ENCODE results near the gene SELENOO. TPM values are rescaled to one million over a fixed set of nuclear protein-coding genes. Genes with fewer than 3 reads are reported as not detected.
A peak's percentile ranks its signal among the peaks of the same experiment; 100 is the strongest.

Gene SELENOO
- total RNA-seq, 2 experiments from 2014 or later: 34.0 to 44.2 TPM

DNA sequence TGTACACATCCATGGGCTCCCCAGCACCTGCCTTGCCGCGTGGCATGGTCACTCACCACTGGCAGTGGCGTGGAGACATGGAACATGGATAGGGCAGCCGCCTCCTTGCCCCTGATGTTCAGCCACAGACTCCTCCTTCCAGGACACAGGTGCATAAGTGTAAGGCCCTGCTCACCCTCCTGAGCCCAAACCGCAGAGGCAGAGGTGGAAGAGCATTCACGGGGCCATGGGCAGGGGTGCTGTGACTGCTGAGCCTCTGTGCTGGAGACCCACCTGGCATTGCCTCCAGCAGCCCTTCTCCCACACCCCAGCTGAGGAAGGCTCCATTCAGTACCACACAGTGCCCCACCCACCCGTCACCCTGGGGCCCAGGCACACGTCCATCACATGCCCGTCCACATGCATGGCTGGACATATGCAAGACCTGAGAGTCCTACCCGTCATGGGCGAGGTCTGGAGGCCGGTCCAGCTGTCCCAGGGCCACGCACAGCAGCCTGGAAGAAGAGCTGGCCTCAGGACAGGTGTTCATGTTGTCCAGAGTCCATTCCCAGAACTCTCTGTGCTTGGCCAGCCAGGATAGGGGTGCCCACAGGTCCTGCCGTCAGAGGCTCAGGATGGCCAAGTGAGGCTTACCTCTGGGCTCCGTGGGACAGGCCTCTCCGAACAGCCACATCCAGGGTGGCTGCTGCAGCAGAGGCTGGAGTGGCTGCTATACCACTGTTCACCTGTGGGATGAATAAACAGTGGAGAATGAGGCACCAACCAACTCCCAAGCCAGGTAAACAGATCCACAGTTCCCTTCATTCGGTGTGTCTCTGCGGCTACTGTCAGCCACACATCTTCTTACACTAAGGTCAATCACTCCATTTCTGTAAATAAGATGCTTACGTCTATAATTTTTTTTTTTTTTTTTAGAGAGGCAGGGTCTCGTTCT is 45.7 kb downstream of the SELENOO start:
- CTCF ChIA-PET (ENCODE audit: unreplicated experiment): no interaction called here
- Histone ChIP-seq H3K79me2 (ENCODE audit: insufficient read depth, low read depth, low read length) (peaks cover 45% of the 10 kb centered on the region), H2AFZ (ENCODE audit: low read length) (no peak overlapping the region), H3K9me2 (ENCODE audit: insufficient read depth, low read length) (no peaks in the 10 kb centered on the region), H3K27ac (ENCODE audit: low read depth, low read length, poor library complexity, severe bottlenecking) (no peak overlapping the region), H4K20me1 (ENCODE audit: insufficient read depth, low read length) (no peaks in the 10 kb centered on the region), H3K4me1 (ENCODE audit: insufficient read depth, low read length, poor library complexity, severe bottlenecking) (peaks cover 52% of the 10 kb centered on the region), H3K4me3 (ENCODE audit: low read depth, low read length, poor library complexity, severe bottlenecking) (peak overlapping the region; percentile 81), H3K9me3 (ENCODE audit: low read length) (no peaks in the 10 kb centered on the region), H3K4me2 (ENCODE audit: low read length) (peak overlapping the region; percentile 95), H3K36me3 (ENCODE audit: insufficient read depth, low read length) (peaks cover 23% of the 10 kb centered on the region; the same call in 1 of the 2 replicates)
- no TSS peak for BruUV-seq (replicated peaks)
- POLR2A ChIA-PET: no interaction called here
- DNase-seq (ENCODE audit: low spot score): no peak
- intact Hi-C loops (cut with micrococcal nuclease; ENCODE audit: unreplicated experiment): loop anchor here (10.0 kb wide), 2 partner anchors 228 to 258 kb away; partner anchors contain the start of genes LMF2, NCAPH2 and SBF1
- no peak for TF ChIP-seq EZH2phosphoT487 (IDR thresholded peaks at IDR 0.05; ENCODE audit: borderline replicate concordance, low read depth, low read length)
- TF ChIP-seq, protein P1, sequence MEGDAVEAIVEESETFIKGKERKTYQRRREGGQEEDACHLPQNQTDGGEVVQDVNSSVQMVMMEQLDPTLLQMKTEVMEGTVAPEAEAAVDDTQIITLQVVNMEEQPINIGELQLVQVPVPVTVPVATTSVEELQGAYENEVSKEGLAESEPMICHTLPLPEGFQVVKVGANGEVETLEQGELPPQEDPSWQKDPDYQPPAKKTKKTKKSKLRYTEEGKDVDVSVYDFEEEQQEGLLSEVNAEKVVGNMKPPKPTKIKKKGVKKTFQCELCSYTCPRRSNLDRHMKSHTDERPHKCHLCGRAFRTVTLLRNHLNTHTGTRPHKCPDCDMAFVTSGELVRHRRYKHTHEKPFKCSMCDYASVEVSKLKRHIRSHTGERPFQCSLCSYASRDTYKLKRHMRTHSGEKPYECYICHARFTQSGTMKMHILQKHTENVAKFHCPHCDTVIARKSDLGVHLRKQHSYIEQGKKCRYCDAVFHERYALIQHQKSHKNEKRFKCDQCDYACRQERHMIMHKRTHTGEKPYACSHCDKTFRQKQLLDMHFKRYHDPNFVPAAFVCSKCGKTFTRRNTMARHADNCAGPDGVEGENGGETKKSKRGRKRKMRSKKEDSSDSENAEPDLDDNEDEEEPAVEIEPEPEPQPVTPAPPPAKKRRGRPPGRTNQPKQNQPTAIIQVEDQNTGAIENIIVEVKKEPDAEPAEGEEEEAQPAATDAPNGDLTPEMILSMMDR (conservative IDR thresholded peaks at IDR 0.05; ENCODE audit: low read length): peak; percentile 37; the same call in 1 of the 2 replicates

DNA sequence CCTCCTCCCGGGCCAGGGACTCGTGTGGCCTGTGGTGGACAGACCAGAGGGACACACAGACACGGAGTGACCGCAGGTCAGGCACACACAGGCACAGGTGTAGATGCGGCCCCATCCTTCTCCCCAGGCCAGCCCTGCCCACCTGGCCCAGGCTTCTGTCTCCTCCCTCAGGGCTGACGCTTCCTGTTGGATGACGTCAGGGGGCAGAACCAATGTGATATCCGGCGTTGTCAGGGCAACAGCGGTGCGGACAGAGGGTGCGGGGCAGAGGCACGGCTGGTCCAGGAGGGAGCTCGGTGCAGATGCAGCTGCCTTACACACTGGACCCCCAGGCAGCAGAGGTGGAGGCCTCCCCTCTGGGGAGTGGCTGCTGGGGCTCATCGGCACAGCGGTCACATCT is 46.9 kb downstream of the SELENOO start:
- Histone ChIP-seq H3K9me2 (ENCODE audit: insufficient read depth, low read length) (no peaks in the 10 kb centered on the region), H3K9me3 (ENCODE audit: low read length) (no peaks in the 10 kb centered on the region), H3K4me2 (ENCODE audit: low read length) (peak overlapping the region; percentile 65), H3K79me2 (ENCODE audit: insufficient read depth, low read depth, low read length) (peaks cover 33% of the 10 kb centered on the region), H3K4me1 (ENCODE audit: insufficient read depth, low read length, poor library complexity, severe bottlenecking) (peaks cover 53% of the 10 kb centered on the region), H3K36me3 (ENCODE audit: insufficient read depth, low read length) (peaks cover 23% of the 10 kb centered on the region; the same call in 1 of the 2 replicates), H3K4me3 (ENCODE audit: low read depth, low read length, poor library complexity, severe bottlenecking) (peak overlapping the region; percentile 35), H3K27ac (ENCODE audit: low read depth, low read length, poor library complexity, severe bottlenecking) (peak overlapping the region; percentile 17), H4K20me1 (ENCODE audit: insufficient read depth, low read length) (no peaks in the 10 kb centered on the region), H2AFZ (ENCODE audit: low read length) (no peak overlapping the region)
- intact Hi-C loops (cut with micrococcal nuclease; ENCODE audit: unreplicated experiment): loop anchor here (10.0 kb wide), 2 partner anchors 227 to 257 kb away; partner anchors contain the start of genes LMF2, NCAPH2 and SBF1
- TF ChIP-seq EZH2phosphoT487 (IDR thresholded peaks at IDR 0.05; ENCODE audit: borderline replicate concordance, low read depth, low read length): no peak
- TF ChIP-seq, protein P1 (conservative IDR thresholded peaks at IDR 0.05; ENCODE audit: low read length): no peak
- CTCF ChIA-PET (ENCODE audit: unreplicated experiment): no interaction called here
- BruUV-seq (replicated peaks): no TSS peak
- DNase-seq (ENCODE audit: low spot score): peak; percentile 91
- POLR2A ChIA-PET: no interaction called here

All from OCI-LY7 (cell line).